ENCODE results near the gene C11orf98. TPM values are rescaled to one million over a fixed set of nuclear protein-coding genes. Genes with fewer than 3 reads are reported as not detected.

The C11orf98 gene
- total and polyA plus RNA-seq, 2 of the 13 experiments (the other 11 are each of a cell fraction or from before 2014, with no cell fraction given): 30.4 to 91.8 TPM

DNA sequence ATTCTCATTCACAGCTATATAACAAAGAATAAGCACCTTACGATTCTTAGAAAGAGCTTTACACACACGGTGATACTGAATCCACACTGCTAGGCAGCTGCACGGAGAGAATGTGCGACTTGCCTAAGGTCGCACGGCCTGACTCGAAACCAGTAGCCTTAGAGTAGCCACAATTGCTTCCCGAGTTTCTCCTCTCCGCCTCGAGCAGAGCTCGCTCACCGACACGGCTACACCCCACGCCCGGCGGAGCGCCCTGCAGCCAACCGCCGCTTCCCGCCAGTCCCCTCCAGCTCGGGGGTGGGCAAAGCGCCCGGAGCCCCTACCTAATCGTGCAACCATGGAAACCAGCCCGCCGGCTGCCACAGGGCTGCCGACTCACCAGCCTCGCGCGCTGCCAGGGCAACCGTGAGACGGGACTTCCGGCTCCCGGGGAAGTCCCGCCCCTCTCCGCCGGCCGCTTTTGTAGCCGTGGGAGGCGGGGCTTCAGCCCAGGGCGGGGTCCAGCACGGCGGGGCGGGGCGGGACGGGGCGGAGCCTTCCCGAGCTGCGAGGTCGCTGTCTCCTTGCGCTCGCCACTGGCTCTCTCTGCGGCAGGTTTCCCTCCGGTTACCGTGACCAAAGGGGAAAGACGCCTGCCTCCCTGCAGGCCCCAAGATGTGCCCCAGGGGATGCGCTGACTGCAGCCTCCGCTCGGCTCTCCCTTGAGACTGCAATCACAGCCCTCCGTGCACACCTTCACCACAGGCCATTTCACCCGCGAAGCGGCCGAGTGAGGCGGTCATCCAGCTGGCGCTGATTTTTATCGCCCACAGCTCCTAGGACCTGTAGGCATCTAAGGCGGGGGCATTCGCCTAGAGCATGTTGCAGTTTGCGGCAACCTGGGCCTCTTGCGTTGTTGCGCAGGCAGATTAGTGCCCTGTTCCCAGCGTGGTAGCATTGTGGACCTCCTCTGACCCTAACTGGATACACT lies 41.2 kb upstream of the C11orf98 start (continued):
- TF ChIP-seq ATF7 (IDR thresholded peaks at IDR 0.05) (no peak), ATF7 (CRISPR knock-in tag; IDR thresholded peaks at IDR 0.05) (no peak), ATRX (CRISPR knock-in tag; IDR thresholded peaks at IDR 0.05; ENCODE audit: borderline replicate concordance) (no peak), ZNF784 (CRISPR knock-in tag; IDR thresholded peaks at IDR 0.05; ENCODE audit: borderline replicate concordance) (peak; percentile 36; the same call in 1 of the 2 replicates), ZNF720 (CRISPR knock-in tag; IDR thresholded peaks at IDR 0.05) (no peak), NFIB (CRISPR knock-in tag; IDR thresholded peaks at IDR 0.05; ENCODE audit: borderline replicate concordance) (no peak), TFDP2 (CRISPR knock-in tag; IDR thresholded peaks at IDR 0.05) (no peak; the same call in 1 of the 2 replicates), TERF1 (CRISPR knock-in tag; IDR thresholded peaks at IDR 0.05) (no peak), DNMT3B (CRISPR knock-in tag; conservative IDR thresholded peaks at IDR 0.05) (no peak), ZNF441 (CRISPR knock-in tag; IDR thresholded peaks at IDR 0.05; ENCODE audit: borderline replicate concordance) (no peak), ZNF557 (CRISPR knock-in tag; IDR thresholded peaks at IDR 0.05) (no peak), POLR2AphosphoS5 (IDR thresholded peaks at IDR 0.05; ENCODE audit: low read depth, low read length) (peak; percentile 66), ISL2 (CRISPR knock-in tag; IDR thresholded peaks at IDR 0.05) (no peak), STAG1 (CRISPR knock-in tag; IDR thresholded peaks at IDR 0.05) (no peak), ZNF615 (CRISPR knock-in tag; IDR thresholded peaks at IDR 0.05; ENCODE audit: borderline replicate concordance) (no peak)
- TF ChIP-seq, protein P1, sequence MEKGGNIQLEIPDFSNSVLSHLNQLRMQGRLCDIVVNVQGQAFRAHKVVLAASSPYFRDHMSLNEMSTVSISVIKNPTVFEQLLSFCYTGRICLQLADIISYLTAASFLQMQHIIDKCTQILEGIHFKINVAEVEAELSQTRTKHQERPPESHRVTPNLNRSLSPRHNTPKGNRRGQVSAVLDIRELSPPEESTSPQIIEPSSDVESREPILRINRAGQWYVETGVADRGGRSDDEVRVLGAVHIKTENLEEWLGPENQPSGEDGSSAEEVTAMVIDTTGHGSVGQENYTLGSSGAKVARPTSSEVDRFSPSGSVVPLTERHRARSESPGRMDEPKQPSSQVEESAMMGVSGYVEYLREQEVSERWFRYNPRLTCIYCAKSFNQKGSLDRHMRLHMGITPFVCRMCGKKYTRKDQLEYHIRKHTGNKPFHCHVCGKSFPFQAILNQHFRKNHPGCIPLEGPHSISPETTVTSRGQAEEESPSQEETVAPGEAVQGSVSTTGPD (CRISPR knock-in tag; IDR thresholded peaks at IDR 0.05): no peak
- TF ChIP-seq, protein P2, sequence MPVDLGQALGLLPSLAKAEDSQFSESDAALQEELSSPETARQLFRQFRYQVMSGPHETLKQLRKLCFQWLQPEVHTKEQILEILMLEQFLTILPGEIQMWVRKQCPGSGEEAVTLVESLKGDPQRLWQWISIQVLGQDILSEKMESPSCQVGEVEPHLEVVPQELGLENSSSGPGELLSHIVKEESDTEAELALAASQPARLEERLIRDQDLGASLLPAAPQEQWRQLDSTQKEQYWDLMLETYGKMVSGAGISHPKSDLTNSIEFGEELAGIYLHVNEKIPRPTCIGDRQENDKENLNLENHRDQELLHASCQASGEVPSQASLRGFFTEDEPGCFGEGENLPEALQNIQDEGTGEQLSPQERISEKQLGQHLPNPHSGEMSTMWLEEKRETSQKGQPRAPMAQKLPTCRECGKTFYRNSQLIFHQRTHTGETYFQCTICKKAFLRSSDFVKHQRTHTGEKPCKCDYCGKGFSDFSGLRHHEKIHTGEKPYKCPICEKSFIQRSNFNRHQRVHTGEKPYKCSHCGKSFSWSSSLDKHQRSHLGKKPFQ (CRISPR knock-in tag; IDR thresholded peaks at IDR 0.05; ENCODE audit: insufficient replicate concordance): no peak
- TF ChIP-seq, protein P3, sequence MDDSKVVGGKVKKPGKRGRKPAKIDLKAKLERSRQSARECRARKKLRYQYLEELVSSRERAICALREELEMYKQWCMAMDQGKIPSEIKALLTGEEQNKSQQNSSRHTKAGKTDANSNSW (CRISPR knock-in tag; IDR thresholded peaks at IDR 0.05; ENCODE audit: borderline replicate concordance): 0 out of 2 replicates have a peak, but pooled peaks have one; percentile 48
- TF ChIP-seq, protein P4, sequence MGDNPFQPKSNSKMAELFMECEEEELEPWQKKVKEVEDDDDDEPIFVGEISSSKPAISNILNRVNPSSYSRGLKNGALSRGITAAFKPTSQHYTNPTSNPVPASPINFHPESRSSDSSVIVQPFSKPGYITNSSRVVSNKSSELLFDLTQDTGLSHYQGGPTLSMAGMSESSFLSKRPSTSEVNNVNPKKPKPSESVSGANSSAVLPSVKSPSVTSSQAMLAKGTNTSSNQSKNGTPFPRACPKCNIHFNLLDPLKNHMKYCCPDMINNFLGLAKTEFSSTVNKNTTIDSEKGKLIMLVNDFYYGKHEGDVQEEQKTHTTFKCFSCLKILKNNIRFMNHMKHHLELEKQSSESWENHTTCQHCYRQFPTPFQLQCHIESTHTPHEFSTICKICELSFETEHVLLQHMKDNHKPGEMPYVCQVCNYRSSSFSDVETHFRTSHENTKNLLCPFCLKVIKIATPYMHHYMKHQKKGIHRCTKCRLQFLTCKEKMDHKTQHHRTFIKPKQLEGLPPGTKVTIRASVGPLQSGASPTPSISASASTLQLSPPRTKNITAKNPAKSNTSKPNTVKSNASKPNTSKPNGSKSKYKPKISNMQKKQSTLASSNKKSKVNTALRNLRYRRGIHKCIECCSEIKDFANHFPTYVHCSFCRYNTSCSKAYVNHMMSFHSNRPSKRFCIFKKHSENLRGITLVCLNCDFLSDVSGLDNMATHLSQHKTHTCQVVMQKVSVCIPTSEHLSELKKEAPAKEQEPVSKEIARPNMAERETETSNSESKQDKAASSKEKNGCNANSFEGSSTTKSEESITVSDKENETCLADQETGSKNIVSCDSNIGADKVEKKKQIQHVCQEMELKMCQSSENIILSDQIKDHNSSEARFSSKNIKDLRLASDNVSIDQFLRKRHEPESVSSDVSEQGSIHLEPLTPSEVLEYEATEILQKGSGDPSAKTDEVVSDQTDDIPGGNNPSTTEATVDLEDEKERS (CRISPR knock-in tag; IDR thresholded peaks at IDR 0.05): no peak

Data from HepG2 (cell line).